T-helper 9 cell (primary cell): ENCODE results near the gene KLHDC7B.

Source experiments
- DNase-seq: peaks from one replicate; pipeline ENCODE4 v3.0.0-alpha.2; 2020

The KLHDC7B gene

DNA sequence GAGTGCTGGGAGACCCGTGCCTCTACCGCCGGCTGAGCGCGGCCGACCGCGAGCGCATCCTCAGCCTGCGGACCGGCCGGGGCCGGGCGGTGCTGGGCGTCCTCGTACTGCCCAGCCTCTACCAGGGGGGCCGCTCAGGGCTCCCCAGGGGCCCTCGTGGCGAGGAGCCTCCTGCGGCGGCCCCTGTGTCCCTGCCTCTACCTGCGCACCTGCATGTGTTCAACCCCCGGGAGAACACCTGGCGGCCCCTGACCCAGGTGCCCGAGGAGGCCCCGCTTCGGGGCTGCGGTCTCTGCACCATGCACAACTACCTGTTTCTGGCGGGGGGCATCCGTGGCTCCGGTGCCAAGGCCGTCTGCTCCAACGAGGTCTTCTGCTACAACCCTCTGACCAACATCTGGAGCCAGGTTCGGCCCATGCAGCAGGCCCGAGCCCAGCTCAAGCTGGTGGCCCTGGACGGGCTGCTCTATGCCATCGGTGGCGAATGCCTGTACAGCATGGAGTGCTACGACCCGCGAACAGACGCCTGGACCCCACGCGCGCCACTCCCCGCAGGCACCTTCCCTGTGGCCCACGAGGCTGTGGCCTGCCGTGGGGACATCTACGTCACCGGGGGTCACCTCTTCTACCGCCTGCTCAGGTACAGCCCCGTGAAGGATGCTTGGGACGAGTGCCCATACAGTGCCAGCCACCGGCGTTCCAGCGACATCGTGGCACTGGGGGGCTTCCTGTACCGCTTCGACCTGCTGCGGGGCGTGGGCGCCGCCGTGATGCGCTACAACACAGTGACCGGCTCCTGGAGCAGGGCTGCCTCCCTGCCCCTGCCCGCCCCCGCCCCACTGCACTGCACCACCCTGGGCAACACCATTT is 3.5 kb downstream of the KLHDC7B start:
- DNase-seq: no peak

DNA sequence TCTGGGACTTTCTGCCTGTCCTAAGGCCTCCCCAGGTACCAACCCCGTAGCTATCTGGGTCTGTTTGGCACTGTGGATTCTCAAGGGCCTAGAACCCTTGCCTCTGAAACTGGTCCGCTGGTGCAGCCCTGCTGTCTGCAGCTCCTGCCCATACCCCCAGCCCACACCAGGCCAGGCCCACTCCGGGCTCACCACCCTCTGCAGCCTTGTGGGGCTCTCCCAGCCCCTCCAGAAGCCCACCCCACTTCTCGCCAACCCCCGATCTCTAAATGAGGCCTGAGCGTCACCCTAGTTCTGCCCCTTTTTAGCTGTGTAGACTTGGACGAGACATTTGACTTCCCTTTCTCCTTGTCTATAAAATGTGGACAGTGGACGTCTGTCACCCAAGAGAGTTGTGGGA is 4.7 kb downstream of the KLHDC7B start:
- no peak for DNase-seq

DNA sequence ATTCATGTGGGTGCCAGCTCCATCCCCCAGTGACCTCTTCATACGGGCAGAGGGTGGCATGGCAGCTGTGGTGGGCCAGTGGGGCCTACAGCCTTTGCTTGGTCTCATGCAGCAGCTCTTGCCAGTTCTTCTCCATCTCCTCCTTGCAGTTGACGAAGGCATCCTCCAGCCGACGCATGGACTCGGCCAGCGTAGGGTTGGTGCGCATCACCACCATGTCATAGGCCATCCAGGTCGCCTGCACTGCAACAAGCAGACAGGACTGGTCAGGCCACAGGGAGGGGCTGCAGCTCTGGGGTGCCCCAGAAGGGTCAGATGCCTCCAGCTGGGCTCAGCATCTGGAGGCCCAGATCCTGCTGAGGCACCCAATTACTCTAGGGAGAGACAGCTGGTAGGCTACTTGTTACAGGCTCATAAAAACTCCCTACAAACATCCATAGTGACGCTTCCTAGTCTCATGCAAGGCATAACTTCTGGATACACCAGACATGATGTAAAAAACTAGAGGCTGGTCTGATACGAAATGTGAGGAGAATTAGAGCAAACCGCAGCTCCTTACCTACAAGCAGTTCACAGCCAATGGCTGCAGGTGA is 5.6 kb downstream of the KLHDC7B start:
- DNase-seq: no peak

DNA sequence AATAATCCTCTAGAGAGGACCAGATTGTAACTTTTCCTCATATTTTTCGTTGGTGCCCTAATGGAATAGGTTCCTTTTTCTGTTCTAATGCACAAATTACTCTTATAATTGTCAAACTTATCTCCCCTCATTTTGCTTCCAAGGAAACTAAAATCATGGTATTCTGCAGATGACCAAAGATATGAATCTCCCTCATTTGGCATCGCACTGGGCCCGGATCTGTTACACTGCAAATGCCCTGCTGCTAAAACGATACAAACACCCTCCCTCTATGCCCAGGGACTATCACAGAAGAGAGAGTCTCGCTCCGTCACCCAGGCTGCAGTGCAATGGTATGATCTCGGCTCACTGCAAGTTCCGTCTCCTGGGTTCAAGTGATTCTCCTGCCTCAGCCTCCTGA is 7.6 kb downstream of the KLHDC7B start:
- DNase-seq: no peak

DNA sequence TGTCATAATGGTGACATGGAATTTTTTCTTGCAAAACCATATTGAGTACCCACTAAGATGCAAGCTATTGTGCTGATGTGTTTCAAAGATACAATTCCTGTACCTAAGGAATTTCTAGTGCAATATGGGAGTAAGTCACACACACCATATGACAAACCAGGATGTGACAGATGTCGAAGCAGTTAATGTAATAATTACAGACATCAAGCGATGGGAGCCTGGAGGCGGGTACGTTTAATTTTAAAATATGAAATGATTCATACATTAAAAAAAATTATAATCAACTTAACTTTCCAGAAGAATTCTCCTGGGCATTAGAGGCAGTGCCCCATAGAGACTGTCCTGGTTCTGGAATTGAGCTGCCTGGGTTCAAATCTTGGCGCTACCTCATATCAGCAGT is 11.0 kb downstream of the KLHDC7B start:
- no peak for DNase-seq

DNA sequence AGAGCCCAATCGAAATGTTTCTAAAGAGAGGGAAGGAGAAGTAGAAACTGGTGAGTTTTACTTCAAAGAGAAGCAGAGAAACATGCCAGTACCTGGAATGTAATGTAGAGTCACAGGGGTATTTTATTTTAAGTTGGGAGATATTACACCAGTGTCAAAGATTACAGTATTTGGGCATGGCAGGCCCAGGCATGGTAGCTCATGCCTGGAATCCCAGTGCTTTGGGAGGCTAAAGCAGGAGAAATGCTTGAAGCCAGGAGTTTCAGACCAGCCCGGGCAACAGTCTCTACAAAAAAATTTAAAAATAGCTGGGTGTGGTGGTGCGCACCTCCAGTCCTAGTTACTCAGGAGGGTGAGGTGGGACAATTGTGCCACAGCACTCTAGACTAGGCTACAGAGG is 14.3 kb downstream of the KLHDC7B start:
- DNase-seq: no peak

DNA sequence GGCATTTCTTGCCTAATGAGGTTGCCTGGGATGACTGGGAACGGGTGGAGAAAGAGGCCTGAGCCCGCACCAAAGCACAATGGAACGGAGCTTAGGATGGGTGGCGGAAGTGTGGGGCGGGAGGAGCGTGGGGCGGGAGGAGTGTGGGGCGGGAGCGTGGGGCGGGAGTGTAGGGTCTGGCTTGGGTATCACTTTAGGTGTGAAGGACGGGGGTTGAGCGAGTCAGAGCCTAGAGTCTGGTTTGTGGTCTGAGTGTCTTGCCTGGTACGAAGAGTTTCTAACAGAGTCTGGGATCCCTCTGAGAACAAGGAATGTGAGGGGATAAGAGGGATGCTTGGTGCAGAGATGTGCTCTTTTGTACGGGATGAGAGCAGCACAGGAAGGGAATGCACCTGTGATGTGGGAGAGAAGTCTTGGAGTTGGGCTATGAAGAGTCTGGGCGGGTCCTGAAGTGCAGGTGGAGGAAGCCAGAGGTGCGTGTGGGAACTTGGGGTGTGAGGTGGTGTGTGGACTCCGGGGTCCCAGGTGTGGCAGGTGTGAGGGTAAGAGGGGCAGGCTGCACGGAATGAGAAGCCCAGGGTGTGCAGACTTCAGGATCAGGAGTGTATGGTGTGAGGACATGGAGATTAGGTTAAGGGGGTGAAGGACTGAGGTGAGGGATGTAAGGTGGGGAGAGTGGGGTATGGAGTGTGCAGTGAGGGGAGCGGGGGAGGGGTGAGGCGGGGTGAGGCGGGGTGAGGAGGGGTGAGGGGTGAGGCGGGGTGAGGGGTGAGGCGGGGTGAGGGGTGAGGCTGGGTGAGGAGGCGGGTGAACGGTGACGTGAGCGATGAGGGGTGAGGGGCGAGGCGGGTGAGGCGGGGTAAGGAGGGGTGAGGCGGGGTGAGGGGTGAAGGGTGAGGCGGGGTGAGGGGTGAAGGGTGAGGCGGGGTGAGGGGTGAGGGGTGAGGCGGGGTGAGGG is 16.0 kb downstream of the KLHDC7B start:
- DNase-seq: no peak

DNA sequence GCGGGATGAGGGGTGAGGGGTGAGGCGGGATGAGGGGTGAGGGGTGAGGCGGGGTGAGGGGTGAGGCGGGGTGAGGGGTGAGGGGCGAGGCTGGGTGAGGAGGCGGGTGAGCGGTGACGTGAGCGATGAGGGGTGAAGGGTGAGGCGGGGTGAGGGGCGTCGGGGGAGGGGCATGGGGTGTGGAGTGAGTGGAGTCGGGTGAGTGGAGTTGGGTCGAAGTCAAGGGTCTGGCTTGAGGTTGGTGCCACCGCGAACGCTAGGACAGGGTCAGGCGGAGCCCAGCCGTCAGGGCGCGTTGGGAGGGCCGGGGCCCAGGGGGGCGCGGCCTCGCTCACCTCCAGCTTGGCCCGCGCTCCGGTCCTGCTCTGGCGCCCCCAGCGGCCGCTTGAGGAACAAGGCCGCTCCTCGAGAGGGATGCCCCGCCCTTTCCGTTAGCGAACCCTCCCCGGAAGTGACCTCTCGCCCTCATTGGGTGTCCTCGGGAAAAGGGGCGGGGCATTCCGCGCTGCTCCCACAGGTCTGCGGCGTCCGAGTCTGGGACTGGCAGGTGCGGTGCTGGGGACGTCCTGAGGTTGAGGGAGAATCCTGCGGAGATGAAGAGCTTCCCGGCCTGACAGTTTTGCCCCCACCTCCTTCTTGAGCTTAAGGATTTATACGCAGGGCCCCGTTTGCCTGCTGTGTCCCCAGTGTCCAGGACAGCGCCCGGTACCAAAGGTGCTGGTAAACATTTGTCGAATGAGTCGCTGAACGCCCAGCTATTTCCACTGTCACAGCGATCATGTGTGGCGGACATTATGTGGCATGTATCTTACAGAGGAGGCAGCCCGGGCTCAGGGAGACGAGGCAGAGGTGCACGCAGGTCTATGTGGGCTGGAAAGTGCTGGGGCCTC is 17.1 kb downstream of the KLHDC7B start, which contains the start of gene SYCE3:
TSS of gene SYCE3 (minus strand) at position 397 of the 890 bp plus-strand sequence. CDS start 6,514 bp downstream, outside the sequence.
- peak; percentile 98 for DNase-seq

DNA sequence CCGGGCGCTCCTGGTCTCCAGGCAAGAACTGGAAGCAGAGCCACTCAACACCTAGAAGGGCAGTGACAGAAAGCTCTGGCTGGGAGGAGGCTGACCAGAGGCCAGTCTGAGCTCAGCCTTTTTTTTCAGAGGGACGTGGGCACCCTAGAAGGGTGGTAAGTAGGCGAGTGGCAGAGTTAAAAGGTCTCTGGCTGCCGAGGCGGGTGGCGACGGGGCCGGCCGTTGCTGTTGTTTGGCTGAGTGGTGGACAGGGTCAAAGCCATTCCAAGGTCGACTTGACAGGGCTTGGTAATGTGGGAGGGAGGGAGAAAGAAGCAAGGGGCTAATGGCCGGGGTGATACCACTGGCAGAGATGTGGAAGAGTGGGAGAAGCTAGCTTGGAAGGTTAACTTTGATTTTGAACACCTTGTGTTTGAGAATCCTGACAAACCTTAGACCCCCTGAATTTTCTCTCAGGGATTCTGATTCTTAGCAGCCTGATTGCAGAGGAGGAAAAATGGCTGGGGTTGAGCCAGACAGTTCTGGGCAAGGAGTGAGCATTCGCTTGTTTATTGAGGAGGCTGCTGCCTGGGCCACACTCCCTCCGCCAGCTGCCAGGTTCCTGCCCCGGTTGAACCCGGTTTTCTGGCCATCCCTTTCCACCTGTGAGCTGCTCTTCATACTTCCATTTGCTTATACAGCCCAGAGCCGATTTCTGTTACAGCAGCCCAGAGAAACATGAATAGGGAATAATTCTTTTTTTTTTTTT is 17.9 kb downstream of the KLHDC7B start:
- DNase-seq: no peak

DNA sequence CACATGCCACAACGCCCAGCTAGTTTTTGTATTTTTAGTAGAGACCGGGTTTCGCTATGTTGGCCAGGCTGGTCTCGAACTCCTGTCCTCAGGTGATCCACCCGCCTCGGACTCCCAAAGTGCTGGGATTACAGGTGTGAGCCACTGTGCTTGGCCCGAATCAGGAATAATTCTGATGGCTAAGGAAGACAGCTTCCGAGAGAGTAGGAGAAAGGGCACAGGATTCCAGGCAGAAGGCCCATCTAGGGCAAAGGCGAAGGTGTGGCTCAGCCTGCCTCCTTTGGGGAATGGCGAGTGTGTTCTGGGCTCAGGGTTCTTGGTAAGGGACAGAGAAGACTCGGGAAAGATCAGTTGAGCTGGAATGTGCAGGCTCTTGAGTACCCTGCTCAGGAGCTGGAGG is 18.6 kb downstream of the KLHDC7B start:
- no peak for DNase-seq

DNA sequence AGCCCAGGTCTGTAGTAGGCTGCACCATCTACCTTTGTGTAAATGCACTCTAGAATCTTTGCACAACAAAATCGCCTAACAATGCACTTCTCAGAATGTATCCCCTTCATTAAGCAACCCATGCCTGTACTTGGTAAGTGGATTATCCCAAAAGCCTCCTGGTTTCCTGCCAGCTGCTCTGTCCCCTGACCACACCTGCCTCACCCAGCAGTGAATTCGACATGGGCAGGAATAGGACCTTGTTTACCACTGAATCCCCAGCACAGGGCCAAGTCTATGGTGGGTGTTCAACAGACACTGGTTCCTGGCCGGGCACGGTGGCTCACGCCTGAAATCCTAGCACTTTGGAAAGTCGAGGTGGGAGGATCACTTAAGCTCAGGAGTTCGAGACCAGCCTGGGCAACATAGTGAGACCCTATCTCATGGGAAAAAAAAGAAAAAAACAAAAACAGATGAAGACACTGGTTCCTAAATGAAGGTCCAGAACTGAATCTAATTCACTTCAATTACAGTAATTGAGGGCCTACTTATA is 22.1 kb downstream of the KLHDC7B start:
- no peak for DNase-seq

DNA sequence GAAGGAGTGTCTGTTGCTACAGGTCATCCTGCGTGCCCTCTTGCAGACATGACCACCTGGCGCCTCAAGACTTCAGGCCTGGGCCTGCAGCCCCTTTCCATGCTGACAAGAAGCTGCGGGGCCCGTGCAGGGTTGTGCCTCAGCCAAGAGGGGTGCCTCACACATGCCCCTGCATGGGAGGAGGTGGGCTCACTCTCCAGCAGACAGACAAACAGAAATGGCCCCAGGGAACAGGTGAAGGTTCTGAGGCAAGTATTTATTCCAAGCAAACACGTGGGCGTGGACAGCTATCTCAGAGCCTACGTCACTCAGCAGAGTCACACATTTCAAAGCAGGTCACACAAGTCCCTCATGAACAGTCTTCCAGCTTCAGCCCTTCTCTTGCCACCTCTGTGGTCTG is 22.9 kb downstream of the KLHDC7B start:
- DNase-seq: no peak

DNA sequence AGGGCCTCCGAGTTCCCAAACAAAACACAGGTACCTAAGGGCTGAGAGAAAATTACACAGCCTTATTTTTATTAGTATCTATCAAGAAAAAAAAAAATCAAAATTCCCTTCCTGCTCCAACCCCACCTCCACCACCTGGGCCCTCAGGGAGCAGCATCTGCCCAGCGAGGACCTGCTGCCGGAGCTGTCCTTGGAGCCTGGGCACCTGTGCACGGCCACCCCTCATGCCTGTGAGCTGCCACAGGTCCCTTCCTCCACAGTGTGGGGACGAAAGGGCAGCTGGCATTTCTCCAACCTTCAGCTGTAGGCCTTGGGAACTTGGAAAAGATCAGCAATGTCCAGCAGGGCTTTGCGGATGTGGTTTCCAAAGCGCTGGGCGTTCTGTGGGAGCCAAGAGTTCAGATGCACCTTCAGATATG is 23.4 kb downstream of the KLHDC7B start:
- no peak for DNase-seq

DNA sequence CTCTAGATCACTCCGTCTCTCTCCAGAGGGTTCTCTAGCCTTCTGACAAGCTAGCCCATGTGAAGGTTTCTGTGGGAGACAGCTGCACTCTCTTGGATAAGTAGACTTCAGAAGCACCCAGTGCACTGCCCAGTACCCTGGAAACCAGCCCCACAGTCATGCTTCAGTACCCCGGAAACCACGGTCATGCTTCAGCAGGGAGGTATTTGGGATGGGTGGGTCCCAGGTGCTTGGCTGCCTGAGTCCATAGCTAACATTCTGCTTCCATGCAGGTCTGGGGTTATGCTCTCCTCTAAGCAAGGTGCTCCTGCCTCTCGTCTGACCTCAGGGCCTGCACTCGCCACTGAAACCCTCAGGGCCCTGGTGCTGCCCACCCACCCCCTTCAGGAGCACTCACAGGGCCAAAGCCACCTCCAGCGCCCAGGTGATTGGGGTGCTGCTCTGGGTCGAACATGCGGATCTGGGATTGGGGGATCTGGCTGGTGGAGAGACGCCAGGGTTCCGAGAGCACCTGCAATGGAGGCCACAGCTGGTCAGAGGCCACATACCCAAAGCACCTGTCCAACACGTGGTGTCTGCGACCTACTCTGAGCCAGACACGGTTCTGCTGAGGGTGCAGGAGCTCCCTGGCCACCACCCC is 24.3 kb downstream of the KLHDC7B start:
- no peak for DNase-seq

DNA sequence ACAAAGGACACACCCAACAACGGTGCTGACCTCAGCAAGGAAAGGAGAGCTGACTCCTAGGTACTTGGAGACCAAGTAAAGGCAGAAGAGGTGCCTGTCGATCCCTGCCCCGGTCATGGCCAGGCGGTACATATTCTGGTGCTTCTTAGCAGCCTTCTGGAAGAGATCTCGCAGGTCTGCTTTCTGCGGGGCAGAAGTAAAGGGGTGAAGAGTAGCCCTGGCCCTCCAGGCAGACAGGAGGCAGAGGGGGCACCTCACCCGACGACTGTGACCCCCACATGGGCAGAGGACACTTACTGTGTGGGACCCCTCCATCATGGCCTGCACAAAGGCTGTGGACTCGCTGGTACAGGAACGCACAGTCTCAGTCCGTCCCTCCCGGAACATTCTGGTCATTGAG is 25.2 kb downstream of the KLHDC7B start:
- DNase-seq: no peak

DNA sequence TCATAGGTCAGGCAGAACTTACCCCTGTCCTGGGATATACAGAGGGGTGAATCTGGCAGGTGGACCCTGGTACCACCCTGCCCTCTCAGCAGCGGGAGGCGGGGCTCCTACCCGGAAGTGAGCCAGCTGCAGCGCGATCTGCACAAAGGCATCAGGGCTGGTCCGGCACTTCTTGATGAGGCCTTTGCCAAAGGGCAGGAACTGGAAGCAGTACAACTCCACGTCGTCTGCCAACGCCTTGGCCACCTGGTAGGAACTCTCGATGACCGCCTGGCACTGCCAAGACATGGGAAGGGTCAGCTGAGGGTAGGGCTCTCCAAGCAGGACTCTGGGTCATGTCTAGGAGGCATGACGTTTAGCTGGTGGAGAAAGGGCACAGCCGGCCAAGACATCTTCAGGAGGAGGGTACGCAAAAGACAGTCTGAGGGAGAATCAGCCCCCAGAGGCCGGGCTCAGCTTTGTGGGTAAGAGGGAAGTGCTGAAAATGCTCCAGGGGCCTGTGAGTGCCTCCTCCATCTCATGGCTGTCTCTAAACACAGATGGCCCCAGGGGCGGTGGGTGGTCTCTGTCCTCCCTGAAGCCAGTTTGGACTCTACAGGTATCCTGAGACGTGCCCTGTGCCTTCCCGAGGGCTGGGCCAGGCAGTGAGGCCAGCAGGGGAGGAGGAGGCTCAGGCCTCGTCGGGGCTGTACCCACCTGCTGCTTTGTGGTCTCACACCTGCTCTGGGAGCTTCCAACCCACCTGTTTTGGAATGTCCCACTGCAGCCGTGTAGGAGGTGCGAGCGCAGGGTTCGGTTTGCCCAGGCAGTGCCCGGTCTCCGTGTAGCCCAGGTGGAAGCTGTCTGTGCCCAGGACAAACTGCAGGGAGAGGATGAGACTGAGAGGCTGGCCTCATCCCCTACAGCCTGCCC is 25.8 kb downstream of the KLHDC7B start:
- DNase-seq: no peak

DNA sequence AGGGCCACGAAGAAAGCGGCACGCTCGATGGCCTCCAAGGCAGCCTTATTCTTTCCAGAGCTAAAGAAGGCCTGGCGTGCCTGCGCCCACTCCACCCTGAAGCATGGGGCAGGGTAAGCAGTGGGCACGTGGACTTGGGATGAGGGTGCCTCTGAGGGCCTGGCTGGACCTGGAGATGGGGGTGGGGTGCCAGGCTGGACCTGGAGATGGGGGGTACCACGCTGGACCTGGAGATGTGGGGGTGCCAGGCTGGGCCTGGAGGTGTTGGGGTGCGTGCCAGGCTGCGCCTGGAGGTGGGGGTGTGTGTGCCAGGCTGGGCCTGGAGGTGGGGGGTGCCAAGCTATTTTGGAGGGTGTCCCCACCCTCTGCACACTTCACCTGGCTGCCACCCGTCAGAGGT is 27.3 kb downstream of the KLHDC7B start:
- DNase-seq: no peak

DNA sequence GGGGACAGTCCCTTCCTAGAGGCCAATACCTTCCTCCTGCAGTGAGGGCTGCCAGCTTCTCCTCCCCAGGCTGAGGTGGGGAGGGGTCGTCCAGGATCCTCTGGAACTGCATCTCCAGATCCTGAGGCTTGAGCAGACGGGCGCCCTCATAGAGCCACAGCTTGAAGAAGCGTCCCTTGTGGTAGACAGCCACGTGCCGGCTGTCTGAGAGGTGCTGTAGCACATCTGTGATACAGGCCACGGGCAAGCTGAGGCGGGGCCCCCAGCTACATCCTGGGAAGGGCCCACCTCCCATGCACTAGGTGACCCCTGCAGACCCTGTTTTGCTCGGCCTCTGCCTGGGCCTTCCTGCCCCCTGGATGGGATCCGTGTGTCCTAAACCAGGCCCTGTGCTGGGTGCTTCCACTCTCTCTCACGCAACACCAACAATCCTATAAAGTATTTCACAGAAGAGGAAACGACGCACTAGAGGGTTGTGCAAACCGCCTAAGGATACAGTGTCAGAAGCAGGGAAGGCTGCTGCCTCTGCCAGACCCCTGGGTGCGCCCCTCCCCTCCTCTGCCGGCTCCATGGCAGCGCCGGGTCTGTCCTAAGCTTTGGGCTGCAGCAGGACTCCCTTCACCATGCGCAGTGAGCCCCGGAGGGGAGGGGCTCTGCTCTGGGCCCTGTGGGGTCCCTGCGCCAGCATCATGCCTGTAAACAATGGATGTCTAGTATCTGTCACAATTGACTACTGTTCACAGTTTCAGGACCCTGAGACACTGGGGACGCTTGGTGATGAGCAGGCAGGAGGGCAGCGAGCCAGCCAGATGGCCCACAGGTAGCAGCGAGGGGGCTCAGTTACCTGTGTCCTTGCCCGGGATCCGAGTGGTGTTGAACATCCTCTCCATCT is 28.0 kb downstream of the KLHDC7B start:
- no peak for DNase-seq
